ENCODE measurements around the gene SLC22A1. TPM values are rescaled to one million over a fixed set of nuclear protein-coding genes. Genes with fewer than 3 reads are reported as not detected.

The SLC22A1 gene
- total and polyA plus RNA-seq, 2 of the 13 experiments (the other 11 are each of a cell fraction or from before 2014, with no cell fraction given): 0.80 to 0.87 TPM

- in situ Hi-C loops (cut with HindIII; ENCODE audit: extremely low pct_ligation_motif_present, low pct_unique_long_range_greater_than_20kb) (no loop called here), intact Hi-C loops (cut with micrococcal nuclease; ENCODE audit: unreplicated experiment) (no loop called here)
- WGBS (ENCODE audit: low lambda C conversion rate): 16% methylated on average over 2 of the region's 2 CpGs
- Histone ChIP-seq H2AFZ (ENCODE audit: low read length) (no peak overlapping the region), H3K9me3 (ENCODE audit: low read length) (peaks cover 11% of the 10 kb centered on the region; the same call in 1 of the 2 replicates), H3K79me2 (ENCODE audit: insufficient read depth, low read length) (no peaks in the 10 kb centered on the region), H4K20me1 (ENCODE audit: insufficient read depth, low read length) (no peaks in the 10 kb centered on the region), H3K36me3 (replicated peaks in 1 of 2; ENCODE audit: control insufficient read depth in 1 of 2, insufficient read depth in 2 of 2, low read length in 2 of 2) (no peaks in the 10 kb centered on the region), H3K4me3 (replicated peaks in 1 of 3; ENCODE audit: insufficient read depth in 1 of 3, low read depth in 2 of 3, low read length in 3 of 3) (no peak overlapping the region), H3K4me1 (ENCODE audit: insufficient read depth, low read length) (peaks cover 2% of the 10 kb centered on the region; the same call in 1 of the 2 replicates), H3K4me2 (ENCODE audit: low read depth, low read length) (no peak overlapping the region), H3K27me3 (ENCODE audit: control insufficient read depth in 1 of 2, insufficient read depth in 2 of 2, low read length in 2 of 2) (peaks cover 0 to 4% of the 10 kb centered on the region in 2 experiments; a peak in 1 of 5 replicates), H3K27ac (ENCODE audit: extremely low read length, insufficient read depth, low read length) (no peak overlapping the region), H3K9ac (ENCODE audit: insufficient read depth, low read depth, low read length) (no peak overlapping the region)
- BruUV-seq (replicated peaks): no TSS peak
- ATAC-seq: no peak
- no peak for FAIRE-seq
- CTCF ChIA-PET (ENCODE audit: low intra/inter-chr PET ratio, low total read pairs): no interaction called here
- DNase-seq (ENCODE audit: low spot score): no peak
- TF ChIP-seq FOXM1 (CRISPR knock-in tag; IDR thresholded peaks at IDR 0.05) (no peak), RBAK (CRISPR knock-in tag; IDR thresholded peaks at IDR 0.05) (no peak), ZNF841 (CRISPR knock-in tag; IDR thresholded peaks at IDR 0.05; ENCODE audit: borderline replicate concordance) (no peak), KDM4B (CRISPR knock-in tag; IDR thresholded peaks at IDR 0.05) (no peak), ZNF292 (CRISPR knock-in tag; IDR thresholded peaks at IDR 0.05; ENCODE audit: borderline replicate concordance, low read depth) (no peak), ZSCAN31 (CRISPR knock-in tag; IDR thresholded peaks at IDR 0.05; ENCODE audit: low read depth) (no peak), FUBP1 (CRISPR knock-in tag; IDR thresholded peaks at IDR 0.05; ENCODE audit: borderline replicate concordance) (no peak), ARID2 (CRISPR knock-in tag; IDR thresholded peaks at IDR 0.05; ENCODE audit: borderline replicate concordance) (no peak), RAD51 (IDR thresholded peaks at IDR 0.05; ENCODE audit: borderline replicate concordance) (no peak), ASH2L (IDR thresholded peaks at IDR 0.05; ENCODE audit: insufficient read length, low read depth, low read length) (no peak), TEAD3 (CRISPR knock-in tag; optimal IDR thresholded peaks at IDR 0.05; ENCODE audit: borderline replicate concordance) (no peak), ZNF235 (CRISPR knock-in tag; IDR thresholded peaks at IDR 0.05; ENCODE audit: borderline replicate concordance) (no peak), POLR2AphosphoS2 (IDR thresholded peaks at IDR 0.05; ENCODE audit: low read depth, low read length) (no peak), NFKB2 (CRISPR knock-in tag; IDR thresholded peaks at IDR 0.05; ENCODE audit: borderline replicate concordance) (no peak), SALL1 (CRISPR knock-in tag; IDR thresholded peaks at IDR 0.05) (no peak), ZNF24 (IDR thresholded peaks at IDR 0.05) (no peak), ZNF230 (CRISPR knock-in tag; IDR thresholded peaks at IDR 0.05) (no peak)
- POLR2A ChIA-PET: no interaction called here
Measured at GRCh38 chr6:160203953-160204352, 82.3 kb downstream of the SLC22A1 start.

All from HepG2 (cell line).